NCI-H446 (cell line): Measurements from ENCODE around the gene F2RL1.
A peak's percentile ranks its signal among the peaks of the same experiment; 100 is the strongest.
"Not testable (repeated sequence)": the region's sequence is repeated elsewhere in the genome, so short reads cannot be mapped to it uniquely, and the experiment has no call there.

Source experiments
- DNase-seq, 2 experiments: peaks; one replicate each; lab custom pipeline; 2025; lab: John Stamatoyannopoulos, UW

Gene F2RL1

GRCh38 chr5:76850543-76851145 lies 31.8 kb downstream of the F2RL1 start:
- no peak for DNase-seq

GRCh38 chr5:76851728-76852369 lies 33.0 kb downstream of the F2RL1 start:
- no peak for DNase-seq

DNA sequence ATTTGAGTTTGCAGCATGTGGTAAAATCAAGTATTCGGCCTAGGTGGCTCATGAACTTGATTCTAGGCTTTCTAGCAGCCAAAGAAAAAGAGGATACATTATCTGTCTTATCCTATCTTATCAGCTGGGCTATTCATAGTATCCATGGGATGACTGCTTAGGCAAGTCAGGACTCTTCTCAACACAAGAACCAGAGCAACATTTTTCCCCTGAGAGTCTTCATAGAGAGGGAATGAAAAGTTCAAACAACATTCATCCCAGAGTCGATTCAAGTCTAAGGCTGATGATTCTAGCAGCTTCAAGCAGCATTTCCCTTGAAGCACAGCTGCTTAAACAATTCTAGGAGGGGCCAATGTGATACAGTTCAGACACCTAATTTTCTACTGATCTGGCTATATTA lies 33.9 kb downstream of the F2RL1 start:
- no peak for DNase-seq

- not testable (repeated sequence) for DNase-seq
Measured at GRCh38 chr5:76853741-76854140, 34.9 kb downstream of the F2RL1 start.

DNA sequence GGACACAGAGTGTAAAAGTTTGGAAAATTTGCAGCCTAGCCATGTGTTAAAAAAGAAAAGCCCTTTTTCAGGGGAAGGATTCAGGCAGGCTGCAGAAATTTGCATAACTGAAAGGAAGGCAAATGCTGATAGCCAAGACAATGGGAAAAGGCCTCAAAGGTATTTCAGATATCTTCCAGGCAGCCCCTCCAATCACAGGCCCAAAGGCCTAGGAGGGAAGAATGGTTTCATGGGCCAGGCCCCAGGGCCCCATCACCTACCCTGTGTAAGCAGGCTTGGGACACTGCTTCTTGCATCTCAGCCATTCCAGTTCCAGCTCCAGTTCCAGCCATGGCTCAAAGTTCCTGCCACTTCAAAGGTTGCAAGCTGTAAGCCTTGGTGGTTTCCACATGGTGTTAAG lies 35.8 kb downstream of the F2RL1 start:
- no peak for DNase-seq

- not testable (repeated sequence) for DNase-seq
Measured at GRCh38 chr5:76855501-76855900, 36.7 kb downstream of the F2RL1 start.

GRCh38 chr5:76855961-76856360 lies 37.1 kb downstream of the F2RL1 start:
- DNase-seq, result no peak

- DNase-seq, result not testable (repeated sequence)
Measured at GRCh38 chr5:76856800-76857199, 38.0 kb downstream of the F2RL1 start.

- no peak for DNase-seq
Measured at GRCh38 chr5:76859591-76860247, 40.9 kb downstream of the F2RL1 start.

GRCh38 chr5:76861612-76862011 lies 42.8 kb downstream of the F2RL1 start:
- no peak for DNase-seq

DNA sequence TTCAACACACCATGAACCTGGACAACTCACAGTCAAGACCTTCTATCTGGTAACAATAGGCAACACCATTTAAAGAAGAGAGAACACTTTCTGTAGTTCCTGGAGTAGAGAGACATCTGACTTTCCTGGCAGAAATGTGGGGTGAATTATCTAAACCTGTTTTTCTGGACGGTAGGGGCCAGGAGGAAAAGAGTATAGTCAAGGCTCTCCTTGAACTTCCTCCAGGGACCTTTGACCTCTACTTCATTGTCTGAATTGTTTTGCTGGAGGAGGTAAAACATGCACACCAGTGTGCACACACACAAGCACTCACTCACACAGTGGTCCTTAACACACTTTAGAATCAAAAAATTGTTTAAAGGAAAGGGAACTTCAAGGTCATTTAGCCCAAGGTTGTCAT lies 44.2 kb downstream of the F2RL1 start:
- no peak for DNase-seq

- DNase-seq, result no peak
Measured at GRCh38 chr5:76866503-76866902, 47.7 kb downstream of the F2RL1 start.

GRCh38 chr5:76867038-76867437 lies 48.2 kb downstream of the F2RL1 start:
- no peak for DNase-seq

- peak; percentile 6 to 72 for DNase-seq
Measured at GRCh38 chr5:76867827-76868693, 49.2 kb downstream of the F2RL1 start.

DNA sequence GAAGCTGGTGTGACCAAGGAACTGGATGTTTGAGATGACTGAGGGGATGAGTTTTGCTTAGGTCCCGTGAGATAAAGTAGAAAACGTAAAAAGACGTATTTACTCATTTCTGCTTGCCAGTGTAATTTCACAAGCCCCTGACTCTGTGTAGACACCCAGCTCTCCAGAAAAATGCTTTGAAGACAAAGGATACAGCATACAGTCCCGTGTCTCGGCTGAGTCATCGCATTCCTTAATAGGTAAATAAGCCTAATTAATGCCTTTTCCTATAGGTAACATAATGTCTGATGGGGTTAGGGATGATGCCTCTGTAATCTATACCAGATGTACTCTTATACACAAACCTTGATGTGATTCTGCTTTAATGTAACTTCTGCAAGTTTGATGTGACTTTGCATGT lies 51.2 kb downstream of the F2RL1 start:
- DNase-seq, result no peak

DNA sequence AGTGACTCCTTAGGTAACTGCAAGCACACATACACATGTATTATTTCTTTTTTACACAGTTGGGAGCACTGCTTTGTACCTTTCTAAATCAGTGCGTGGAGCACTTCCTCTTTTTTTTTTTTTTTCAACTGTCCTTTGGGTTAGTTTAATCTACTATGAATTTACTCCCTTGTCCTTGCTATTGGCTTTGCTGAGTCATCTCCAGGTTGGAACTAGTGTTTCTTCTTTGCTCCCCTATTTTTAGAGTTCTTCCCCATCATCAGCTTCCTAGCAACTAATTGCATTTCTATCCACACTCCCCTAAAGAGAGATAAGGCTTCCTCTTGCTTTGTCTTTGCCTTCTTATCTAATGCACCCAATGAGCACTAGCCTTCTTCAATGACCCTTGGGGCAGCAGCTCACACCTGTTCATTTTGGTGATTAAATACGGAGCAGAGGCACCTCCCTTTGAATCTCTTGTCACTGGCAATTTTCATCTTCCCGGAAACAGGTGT lies 55.3 kb downstream of the F2RL1 start:
- no peak for DNase-seq
